ENCODE data around the gene RAB24. TPM values are rescaled to one million over a fixed set of nuclear protein-coding genes. Genes with fewer than 3 reads are reported as not detected.
A peak's percentile ranks its signal among the peaks of the same experiment; 100 is the strongest.
"Not testable (repeated sequence)": the region's sequence is repeated elsewhere in the genome, so short reads cannot be mapped to it uniquely, and the experiment has no call there.

Gene RAB24
- total RNA-seq, 2 donors from 2014 or later: 26.3 to 29.4 TPM

GRCh38 chr5:177311723-177312648 lies 8.5 kb upstream of the RAB24 start, which contains the start of gene MXD3:
TSS of gene MXD3 (minus strand) at chr5:177311898. CDS start at chr5:177311830, 68 bp downstream.
- DNase-seq (peak; percentile 99), ATAC-seq (replicated peaks in 1 of 2) (peak; percentile 87 to 88)
- Mint-ChIP-seq H3K9me3 (no peaks in the 10 kb centered on the region), H3K4me3 (peak within 1 kb of the TSS; percentile 79 to 92), H3K4me1 (ENCODE audit: low read depth) (peaks cover 40% of the 10 kb centered on the region), H3K27ac (peak within 1 kb of the TSS; percentile 80), H3K27me3 (ENCODE audit: low read depth) (no peaks in the 10 kb centered on the region), H3K36me3 (ENCODE audit: insufficient read depth in 2 of 2) (peaks cover 7% of the 10 kb centered on the region in 2 donors)

GRCh38 chr5:177311392-177311722 lies 7.8 kb upstream of the RAB24 start:
- ATAC-seq (replicated peaks in 1 of 2) (peak in 1 of 2 donors; percentile 0), DNase-seq (peak in 1 of 2 donors; percentile 29)
- Mint-ChIP-seq H3K27ac (no peak overlapping the region), H3K36me3 (ENCODE audit: insufficient read depth in 2 of 2) (peaks cover 10 to 11% of the 10 kb centered on the region in 2 donors), H3K9me3 (no peaks in the 10 kb centered on the region), H3K4me3 (peak overlapping the region; percentile 79 to 92), H3K4me1 (ENCODE audit: low read depth) (peaks cover 45% of the 10 kb centered on the region), H3K27me3 (ENCODE audit: low read depth) (no peaks in the 10 kb centered on the region)

GRCh38 chr5:177310757-177311391 lies 7.4 kb upstream of the RAB24 start:
- Mint-ChIP-seq H3K27ac (no peak overlapping the region), H3K9me3 (no peaks in the 10 kb centered on the region), H3K4me1 (ENCODE audit: low read depth) (peaks cover 50% of the 10 kb centered on the region), H3K36me3 (ENCODE audit: insufficient read depth in 2 of 2) (peaks cover 10 to 11% of the 10 kb centered on the region in 2 donors), H3K4me3 (peak overlapping the region; percentile 79 to 92), H3K27me3 (ENCODE audit: low read depth) (no peaks in the 10 kb centered on the region)
- DNase-seq (peak in 1 of 2 donors; percentile 33), ATAC-seq (replicated peaks in 1 of 2) (no peak)

GRCh38 chr5:177310332-177310731 lies 6.8 kb upstream of the RAB24 start:
- ATAC-seq (replicated peaks in 1 of 2) (no peak), DNase-seq (no peak)
- peak overlapping the region; percentile 79 to 92 for H3K4me3 Mint-ChIP-seq
- no peaks in the 10 kb centered on the region for H3K27me3 Mint-ChIP-seq (ENCODE audit: low read depth)
- H3K27ac Mint-ChIP-seq: no peak overlapping the region
- H3K4me1 Mint-ChIP-seq (ENCODE audit: low read depth): peaks cover 55% of the 10 kb centered on the region
- H3K36me3 Mint-ChIP-seq (ENCODE audit: insufficient read depth in 2 of 2): peaks cover 10 to 15% of the 10 kb centered on the region in 2 donors
- no peaks in the 10 kb centered on the region for H3K9me3 Mint-ChIP-seq

GRCh38 chr5:177309351-177310191 lies 6.1 kb upstream of the RAB24 start:
- Mint-ChIP-seq H3K27ac (peak overlapping the region; percentile 24), H3K4me1 (ENCODE audit: low read depth) (peaks cover 63% of the 10 kb centered on the region)

GRCh38 chr5:177308740-177309139 lies 5.2 kb upstream of the RAB24 start:
- peaks cover 10 to 18% of the 10 kb centered on the region in 2 donors for H3K36me3 Mint-ChIP-seq (ENCODE audit: insufficient read depth in 2 of 2)
- H3K4me1 Mint-ChIP-seq (ENCODE audit: low read depth): peaks cover 63% of the 10 kb centered on the region
- H3K4me3 Mint-ChIP-seq: no peak overlapping the region
- no peaks in the 10 kb centered on the region for H3K27me3 Mint-ChIP-seq (ENCODE audit: low read depth)
- no peaks in the 10 kb centered on the region for H3K9me3 Mint-ChIP-seq
- ATAC-seq (replicated peaks in 1 of 2) (no peak), DNase-seq (no peak)
- H3K27ac Mint-ChIP-seq: peak overlapping the region; percentile 29

More at GRCh38 chr5:177309351-177310191, 6.1 kb upstream of the RAB24 start:
- peak overlapping the region; percentile 80 to 92 for H3K4me3 Mint-ChIP-seq
- ATAC-seq (replicated peaks in 1 of 2): peak; percentile 14 to 21
- H3K27me3 Mint-ChIP-seq (ENCODE audit: low read depth): no peaks in the 10 kb centered on the region
- peak; percentile 79 to 81 for DNase-seq
- peaks cover 10 to 18% of the 10 kb centered on the region in 2 donors for H3K36me3 Mint-ChIP-seq (ENCODE audit: insufficient read depth in 2 of 2)
- H3K9me3 Mint-ChIP-seq: no peaks in the 10 kb centered on the region

GRCh38 chr5:177307544-177308363 lies 4.2 kb upstream of the RAB24 start:
- H3K27me3 Mint-ChIP-seq (ENCODE audit: low read depth): no peaks in the 10 kb centered on the region
- H3K9me3 Mint-ChIP-seq: no peaks in the 10 kb centered on the region
- ATAC-seq (replicated peaks in 1 of 2): no peak
- H3K4me3 Mint-ChIP-seq: no peak overlapping the region
- no peak for DNase-seq
- H3K4me1 Mint-ChIP-seq (ENCODE audit: low read depth): peaks cover 57% of the 10 kb centered on the region
- H3K27ac Mint-ChIP-seq: no peak overlapping the region
- peaks cover 10 to 18% of the 10 kb centered on the region in 2 donors for H3K36me3 Mint-ChIP-seq (ENCODE audit: insufficient read depth in 2 of 2)

GRCh38 chr5:177306674-177307543 lies 3.4 kb upstream of the RAB24 start:
- no peak for ATAC-seq (replicated peaks in 1 of 2)
- H3K9me3 Mint-ChIP-seq: no peaks in the 10 kb centered on the region
- no peaks in the 10 kb centered on the region for H3K27me3 Mint-ChIP-seq (ENCODE audit: low read depth)
- H3K4me3 Mint-ChIP-seq: no peak overlapping the region
- peaks cover 10 to 18% of the 10 kb centered on the region in 2 donors for H3K36me3 Mint-ChIP-seq (ENCODE audit: insufficient read depth in 2 of 2)
- peak overlapping the region; percentile 64 for H3K27ac Mint-ChIP-seq
- H3K4me1 Mint-ChIP-seq (ENCODE audit: low read depth): peaks cover 61% of the 10 kb centered on the region
- DNase-seq: no peak

- Mint-ChIP-seq H3K36me3 (ENCODE audit: insufficient read depth in 2 of 2) (peaks cover 10 to 18% of the 10 kb centered on the region in 2 donors), H3K27ac (peak overlapping the region; percentile 64), H3K4me1 (ENCODE audit: low read depth) (peaks cover 69% of the 10 kb centered on the region), H3K4me3 (peak overlapping the region in 1 of 2 donors; percentile 87)
- not testable (repeated sequence) for ATAC-seq (replicated peaks in 1 of 2); DNase-seq; H3K9me3 Mint-ChIP-seq; H3K27me3 Mint-ChIP-seq (ENCODE audit: low read depth)
Observed at GRCh38 chr5:177306103-177306640, 2.7 kb upstream of the RAB24 start.

- no peak for ATAC-seq (replicated peaks in 1 of 2)
- H3K4me3 Mint-ChIP-seq: peak overlapping the region; percentile 87 to 90
- H3K9me3 Mint-ChIP-seq: no peaks in the 10 kb centered on the region
- peaks cover 6 to 16% of the 10 kb centered on the region in 2 donors for H3K36me3 Mint-ChIP-seq (ENCODE audit: insufficient read depth in 2 of 2)
- H3K27me3 Mint-ChIP-seq (ENCODE audit: low read depth): no peaks in the 10 kb centered on the region
- no peak for DNase-seq
- peaks cover 71% of the 10 kb centered on the region for H3K4me1 Mint-ChIP-seq (ENCODE audit: low read depth)
- H3K27ac Mint-ChIP-seq: peak overlapping the region; percentile 87
Observed at GRCh38 chr5:177304392-177305119, 1.0 kb upstream of the RAB24 start.
